Astrocyte (in vitro differentiated cells and primary cell): ENCODE measurements around the gene SPATA32.

Experiments used
- CTCF ChIP-seq: IDR thresholded peaks from 2 replicates; pipeline ENCODE4 v1.5.1; 2011; ENCODE audit warnings: low read depth, mild to moderate bottlenecking, inconsistent platforms, low read length, moderate library complexity; ENCODE audit not compliant: insufficient read depth
- EZH2 ChIP-seq: IDR thresholded peaks from 2 replicates; pipeline ENCODE4 v1.6.1; 2012; ENCODE audit warnings: mild to moderate bottlenecking, low read length, inconsistent platforms; ENCODE audit not compliant: insufficient read depth

GRCh38 chr17:45265821-45266220 is 3.9 kb upstream of the SPATA32 start:
- TF ChIP-seq CTCF (no peak), EZH2 (no peak)
